HG02852 (cell line): Measurements from ENCODE around the gene SSBP3.

Experiments used
- ATAC-seq: cut with Tn5 transposase; IDR thresholded peaks from one replicate; pipeline ENCODE4 v1.9.1; 2021; ENCODE audit warnings: mild to moderate bottlenecking, moderate library complexity; ENCODE audit not compliant: unreplicated experiment

Gene SSBP3

DNA sequence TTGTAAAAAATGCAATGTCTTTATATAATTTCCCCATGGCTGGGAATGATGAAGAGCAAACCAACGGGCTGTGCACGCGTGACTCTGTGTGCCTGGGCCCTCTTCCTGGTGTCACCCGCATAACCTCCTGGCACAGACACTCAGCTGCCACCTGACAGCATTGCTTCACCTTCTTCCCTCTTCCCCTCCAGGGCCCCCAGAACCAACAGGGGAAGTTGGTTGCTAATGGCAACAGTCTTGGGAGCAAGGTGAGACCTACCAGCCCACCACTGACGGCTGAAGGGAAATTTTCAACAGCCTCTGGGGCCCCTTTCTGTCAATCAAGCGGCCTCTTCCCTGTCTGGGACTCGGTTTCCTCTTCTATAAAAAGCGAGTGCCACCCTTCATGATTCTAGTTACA is 33.2 kb downstream of the SSBP3 start:
- no peak for ATAC-seq

- ATAC-seq = no peak
Observed at GRCh38 chr1:54371942-54372275, 34.3 kb downstream of the SSBP3 start.

DNA sequence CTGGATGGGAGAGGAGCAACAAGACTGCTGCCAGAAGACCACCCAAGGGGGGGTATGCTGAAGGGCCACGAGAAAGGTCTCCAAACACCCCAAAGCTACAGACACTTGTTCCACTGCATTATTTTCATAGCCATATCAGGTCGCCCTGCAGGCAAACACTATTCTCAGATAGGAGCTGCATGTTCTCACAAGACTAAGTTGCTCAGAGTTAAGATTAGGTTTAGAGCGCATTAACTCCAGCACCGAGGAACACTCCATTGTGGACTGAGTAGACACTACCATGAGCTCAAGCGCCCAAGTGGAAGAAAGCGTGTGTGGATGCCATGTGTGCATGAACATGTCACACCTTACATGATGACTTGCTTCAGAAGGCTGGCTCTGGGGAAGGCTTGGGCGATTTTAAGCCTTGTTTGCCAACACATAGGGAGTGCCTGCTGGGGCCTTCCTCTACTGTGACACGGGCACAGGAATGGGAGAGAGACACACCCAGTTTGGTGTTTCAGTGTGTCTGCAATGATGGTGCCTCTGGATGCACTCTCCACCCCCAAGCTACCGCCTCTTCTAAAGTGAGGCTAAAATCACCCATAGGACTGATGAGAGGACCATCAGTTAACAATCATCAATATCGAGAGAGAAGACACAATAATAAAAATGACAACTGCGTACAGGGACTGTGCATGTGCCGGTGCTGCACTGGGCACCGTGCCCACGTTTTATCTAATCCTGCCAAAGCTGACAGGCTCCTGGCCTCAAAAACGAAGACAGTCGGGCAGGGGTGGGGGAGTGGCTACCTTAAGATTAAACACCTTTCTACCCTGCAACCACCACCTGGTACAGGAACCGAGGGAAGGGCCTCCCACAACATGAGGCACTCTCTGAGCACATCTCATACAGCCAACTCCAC is 34.9 kb downstream of the SSBP3 start:
- ATAC-seq = no peak

DNA sequence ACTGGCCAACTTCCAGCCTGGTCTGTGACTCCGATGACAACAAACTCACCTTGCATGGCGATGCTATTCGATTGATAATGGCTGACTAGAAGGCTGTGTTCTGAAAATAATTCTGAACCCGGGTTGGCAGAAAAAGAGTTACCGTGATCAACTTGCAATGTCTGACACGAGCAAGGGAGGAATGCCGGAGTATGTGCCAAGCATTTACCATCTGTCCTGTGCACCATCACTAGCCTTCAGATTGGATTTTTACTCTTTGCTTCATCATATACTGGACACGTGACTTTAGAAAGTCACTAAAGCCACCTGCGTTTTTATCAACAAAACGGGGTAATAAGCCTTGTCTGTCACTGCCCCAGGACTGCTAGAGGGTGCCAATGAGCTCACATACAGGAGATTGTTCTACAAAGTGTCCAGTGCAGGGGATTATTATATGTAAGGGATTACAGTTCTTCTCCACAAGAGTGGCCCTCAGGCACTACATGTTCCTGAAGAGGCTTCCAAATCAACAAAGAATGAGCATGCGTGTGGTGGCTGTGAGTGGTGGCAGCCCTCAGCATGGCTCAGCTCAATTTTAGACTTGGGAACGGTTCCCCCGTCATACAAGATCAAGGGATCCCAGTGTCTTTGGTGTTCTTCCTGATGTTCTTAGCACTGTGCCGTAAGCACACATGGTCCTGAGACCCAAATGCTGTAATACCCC is 35.8 kb downstream of the SSBP3 start:
- no peak for ATAC-seq

GRCh38 chr1:54367613-54368012 is 38.6 kb downstream of the SSBP3 start:
- ATAC-seq = no peak

- ATAC-seq = no peak
Observed at GRCh38 chr1:54365847-54366246, 40.3 kb downstream of the SSBP3 start.

- no peak for ATAC-seq
Observed at GRCh38 chr1:54365398-54365797, 40.8 kb downstream of the SSBP3 start.

DNA sequence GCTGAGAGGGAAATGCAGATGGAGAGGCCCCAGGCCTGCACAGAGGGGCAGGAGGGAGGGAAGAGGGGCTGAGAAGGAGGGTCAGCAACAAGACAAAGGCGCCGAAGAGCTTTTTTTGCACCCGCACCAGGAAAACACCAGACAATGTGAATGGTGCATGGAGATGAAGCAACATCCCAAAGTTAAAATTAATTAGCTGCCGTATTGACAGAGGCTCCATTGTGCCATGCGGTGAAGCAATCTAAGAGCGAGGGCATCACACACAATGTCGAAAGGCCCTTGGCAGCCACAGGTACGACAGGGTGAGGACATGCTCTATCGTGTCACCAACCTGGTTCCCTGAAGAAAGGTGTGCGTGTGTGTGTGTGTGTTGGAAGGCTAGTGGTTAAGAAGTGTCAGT is 41.2 kb downstream of the SSBP3 start:
- no peak for ATAC-seq

DNA sequence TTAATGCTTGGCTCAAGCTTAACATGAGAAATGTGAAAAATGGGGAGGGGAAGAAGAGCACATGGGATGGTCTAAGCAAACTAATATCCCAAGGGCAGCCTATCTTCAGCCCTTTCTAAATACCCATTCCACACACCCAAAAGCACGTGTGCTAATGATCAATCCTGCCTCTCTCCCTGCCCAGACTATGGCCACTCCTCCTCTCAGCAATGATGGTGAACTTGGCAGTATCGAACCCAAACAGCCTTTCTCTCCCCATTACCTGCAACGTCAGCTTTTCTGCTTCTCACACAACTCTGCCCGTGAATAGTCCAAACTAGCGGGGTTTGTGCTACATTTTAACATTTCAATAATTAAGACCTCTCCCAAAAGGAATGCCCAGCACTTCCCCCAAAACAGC is 41.6 kb downstream of the SSBP3 start:
- ATAC-seq = no peak

GRCh38 chr1:54363925-54364324 is 42.3 kb downstream of the SSBP3 start:
- no peak for ATAC-seq

DNA sequence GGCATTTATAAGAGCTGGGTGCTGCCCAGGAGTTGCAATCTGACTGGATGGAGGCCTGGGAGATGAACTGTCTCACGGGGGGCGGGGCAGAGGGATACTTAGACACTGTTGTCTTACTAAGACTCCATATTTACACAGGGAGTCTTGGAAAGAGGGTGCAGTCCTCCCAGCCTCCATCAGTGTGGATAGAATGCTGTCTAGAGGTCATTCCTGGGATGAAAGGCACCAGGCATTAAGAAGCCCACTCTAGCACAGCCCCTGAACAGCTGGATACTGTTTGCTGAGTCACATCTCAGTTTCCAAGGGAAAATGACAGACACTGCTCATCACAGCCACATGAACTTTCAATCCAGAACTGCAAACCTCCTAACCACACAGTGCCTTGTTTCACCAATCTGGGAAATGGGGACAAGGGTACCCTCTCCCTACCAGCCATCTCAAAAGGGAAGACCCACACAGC is 43.3 kb downstream of the SSBP3 start:
- ATAC-seq = no peak

GRCh38 chr1:54361342-54361741 is 44.9 kb downstream of the SSBP3 start:
- ATAC-seq = no peak

DNA sequence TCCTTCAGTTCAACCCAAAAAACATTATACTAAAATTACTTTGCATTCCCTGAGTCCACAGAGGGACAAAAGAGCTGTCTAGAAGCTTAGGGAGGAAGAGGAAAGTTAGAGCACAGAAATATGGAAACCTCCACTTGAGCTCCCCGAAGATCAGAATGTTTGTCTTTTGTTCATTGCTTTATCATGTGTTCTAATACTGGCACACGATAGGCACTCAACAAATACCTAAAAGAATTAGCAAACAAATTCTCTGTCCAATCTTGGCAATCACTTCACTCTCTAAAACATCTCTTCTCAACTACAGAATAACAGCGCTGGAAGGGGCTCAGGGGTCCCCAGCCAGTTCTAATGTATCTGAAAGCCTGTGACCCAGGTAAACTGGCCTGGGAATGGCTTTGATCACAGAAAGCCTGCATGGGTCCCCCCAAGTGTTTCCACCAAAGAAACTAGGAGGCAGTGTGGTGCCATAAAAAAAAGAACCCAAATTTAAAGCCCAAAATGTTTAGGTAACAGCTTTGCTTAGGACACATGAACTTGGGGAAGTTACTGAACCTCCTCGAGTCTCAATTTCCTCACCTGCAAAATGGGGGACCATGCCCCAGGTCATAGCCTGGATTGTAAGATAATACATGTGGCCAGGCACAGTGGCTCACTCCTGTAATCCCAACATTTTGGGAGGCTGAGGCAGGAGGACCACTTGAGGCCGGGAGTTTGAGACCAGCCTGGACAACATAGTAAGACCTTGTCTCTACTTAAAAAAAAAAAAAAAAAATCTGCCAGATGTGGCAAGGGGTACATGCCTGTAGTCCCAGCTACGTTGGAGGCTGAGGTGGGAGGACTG is 45.8 kb downstream of the SSBP3 start:
- no peak for ATAC-seq

DNA sequence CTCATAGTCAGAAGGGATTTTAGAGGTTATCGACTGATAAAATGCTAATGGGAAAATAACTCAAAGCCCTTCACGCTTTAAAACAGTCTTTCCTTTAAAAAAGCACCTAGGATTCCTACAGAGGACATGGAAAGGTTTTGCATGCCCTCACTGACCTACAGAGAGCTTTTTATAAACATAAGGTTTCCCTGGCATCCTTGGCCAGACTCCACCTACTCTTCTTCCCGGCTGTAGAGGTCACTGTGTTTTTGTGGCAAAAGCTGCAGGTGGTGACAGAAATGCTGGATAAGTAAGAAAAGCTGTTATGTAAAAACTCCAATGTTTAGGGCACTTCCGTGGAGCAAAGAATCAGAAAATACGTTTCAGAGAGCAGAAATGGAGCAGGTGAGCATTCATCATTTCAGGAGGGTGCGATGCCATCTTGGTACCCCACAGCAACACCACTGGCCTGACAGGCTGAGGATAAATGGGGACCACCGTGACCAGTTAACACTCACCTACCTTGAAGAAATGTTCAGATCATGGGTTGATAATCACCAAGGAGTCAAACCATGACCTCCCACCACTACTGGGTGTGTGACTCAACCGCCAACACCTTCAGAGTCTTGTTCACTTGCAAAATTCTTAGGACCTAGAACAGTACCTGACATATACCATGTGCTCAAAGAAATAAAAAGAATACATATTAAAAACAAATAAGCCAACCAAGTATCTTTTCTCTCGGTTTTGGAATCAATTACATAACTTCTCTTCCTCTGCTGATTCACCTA is 46.6 kb downstream of the SSBP3 start:
- ATAC-seq = no peak

- ATAC-seq = no peak
Observed at GRCh38 chr1:54358503-54359168, 47.6 kb downstream of the SSBP3 start.

GRCh38 chr1:54357967-54358366 is 48.2 kb downstream of the SSBP3 start:
- ATAC-seq = no peak

DNA sequence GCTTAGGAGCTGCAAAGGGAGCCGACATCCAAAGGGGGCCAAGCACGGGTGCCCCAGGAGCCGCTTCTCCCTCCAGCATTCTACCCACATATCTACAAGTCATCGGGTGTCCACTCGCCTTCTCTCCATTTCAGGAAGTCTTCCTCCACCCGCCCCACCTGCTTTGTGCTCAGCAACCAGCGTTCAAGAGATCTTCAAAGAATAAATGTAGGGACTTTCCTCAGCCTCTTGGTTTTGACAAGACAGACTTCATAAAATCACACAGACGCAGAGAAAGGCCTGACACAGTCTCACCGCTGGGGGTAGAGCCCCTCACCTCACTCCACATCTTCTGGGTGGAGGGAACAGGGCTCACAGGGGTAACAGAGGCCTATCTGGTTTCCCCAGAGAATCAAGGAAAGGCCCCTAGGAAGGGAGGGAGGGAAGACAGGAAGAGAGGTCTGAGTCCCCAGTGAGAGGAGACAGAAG is 49.5 kb downstream of the SSBP3 start:
- ATAC-seq = peak; percentile 54

DNA sequence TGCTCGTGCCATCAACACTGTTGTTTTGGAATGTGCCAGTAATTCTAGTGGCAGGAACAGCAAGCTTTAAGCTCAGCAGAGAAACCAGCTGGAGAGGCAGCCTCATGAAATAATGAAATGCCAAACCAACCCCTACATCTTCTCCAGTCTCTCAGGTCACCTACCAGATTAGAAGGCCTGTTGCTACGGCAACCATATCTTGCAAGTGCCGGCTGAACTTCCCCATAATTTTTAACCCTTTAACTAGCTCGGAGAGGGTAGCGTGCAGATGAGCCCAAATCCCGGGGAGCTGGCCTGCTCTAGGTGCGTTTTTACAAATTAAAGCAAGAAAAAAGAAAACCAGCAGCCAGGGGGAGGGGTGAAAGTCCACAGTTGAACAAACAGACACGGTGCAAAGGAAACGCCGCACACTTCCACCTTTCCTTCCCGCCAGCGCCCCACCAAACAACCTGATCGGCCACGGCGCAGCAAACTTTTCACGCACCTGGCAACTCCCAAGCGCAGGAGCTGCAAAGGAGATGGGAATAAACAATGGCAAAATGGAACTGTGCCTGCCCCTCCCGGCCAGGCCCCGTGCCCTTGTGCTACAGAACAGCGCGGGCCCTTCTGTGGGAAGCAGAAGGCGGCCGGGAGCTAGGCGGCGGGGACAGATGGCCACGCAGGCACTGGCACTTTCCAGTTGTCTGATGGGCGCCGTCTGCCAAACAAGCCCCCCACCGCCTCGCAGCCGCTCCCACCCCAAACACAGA is 50.1 kb downstream of the SSBP3 start:
- ATAC-seq = peak; percentile 34

DNA sequence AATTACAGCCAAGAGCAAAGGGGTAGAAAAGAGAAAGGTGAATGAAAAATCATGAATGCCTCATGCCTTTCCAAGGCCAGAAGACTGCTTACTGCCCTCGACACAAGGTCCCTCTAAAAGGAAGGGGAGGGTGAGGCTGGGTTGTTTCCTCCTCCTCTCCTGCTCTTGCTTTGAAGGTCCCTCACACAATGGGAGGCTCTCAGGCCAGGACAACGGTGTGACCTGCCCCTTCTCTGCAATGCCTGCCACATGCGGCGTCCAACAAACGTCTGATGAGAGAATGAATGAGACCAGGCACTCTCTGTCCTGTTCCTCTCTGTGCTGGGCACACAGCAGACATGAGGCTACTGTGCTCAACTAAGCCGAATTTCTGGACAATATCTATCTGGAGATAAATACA is 51.3 kb downstream of the SSBP3 start:
- ATAC-seq = no peak
